Cortex of kidney (tissue), 1 donor: ENCODE data around the gene CCDC88B.

ENCODE experiments used
- DNase-seq: peaks from one replicate; lab custom pipeline; 2025; lab: John Stamatoyannopoulos, UW

Gene CCDC88B, protein sequence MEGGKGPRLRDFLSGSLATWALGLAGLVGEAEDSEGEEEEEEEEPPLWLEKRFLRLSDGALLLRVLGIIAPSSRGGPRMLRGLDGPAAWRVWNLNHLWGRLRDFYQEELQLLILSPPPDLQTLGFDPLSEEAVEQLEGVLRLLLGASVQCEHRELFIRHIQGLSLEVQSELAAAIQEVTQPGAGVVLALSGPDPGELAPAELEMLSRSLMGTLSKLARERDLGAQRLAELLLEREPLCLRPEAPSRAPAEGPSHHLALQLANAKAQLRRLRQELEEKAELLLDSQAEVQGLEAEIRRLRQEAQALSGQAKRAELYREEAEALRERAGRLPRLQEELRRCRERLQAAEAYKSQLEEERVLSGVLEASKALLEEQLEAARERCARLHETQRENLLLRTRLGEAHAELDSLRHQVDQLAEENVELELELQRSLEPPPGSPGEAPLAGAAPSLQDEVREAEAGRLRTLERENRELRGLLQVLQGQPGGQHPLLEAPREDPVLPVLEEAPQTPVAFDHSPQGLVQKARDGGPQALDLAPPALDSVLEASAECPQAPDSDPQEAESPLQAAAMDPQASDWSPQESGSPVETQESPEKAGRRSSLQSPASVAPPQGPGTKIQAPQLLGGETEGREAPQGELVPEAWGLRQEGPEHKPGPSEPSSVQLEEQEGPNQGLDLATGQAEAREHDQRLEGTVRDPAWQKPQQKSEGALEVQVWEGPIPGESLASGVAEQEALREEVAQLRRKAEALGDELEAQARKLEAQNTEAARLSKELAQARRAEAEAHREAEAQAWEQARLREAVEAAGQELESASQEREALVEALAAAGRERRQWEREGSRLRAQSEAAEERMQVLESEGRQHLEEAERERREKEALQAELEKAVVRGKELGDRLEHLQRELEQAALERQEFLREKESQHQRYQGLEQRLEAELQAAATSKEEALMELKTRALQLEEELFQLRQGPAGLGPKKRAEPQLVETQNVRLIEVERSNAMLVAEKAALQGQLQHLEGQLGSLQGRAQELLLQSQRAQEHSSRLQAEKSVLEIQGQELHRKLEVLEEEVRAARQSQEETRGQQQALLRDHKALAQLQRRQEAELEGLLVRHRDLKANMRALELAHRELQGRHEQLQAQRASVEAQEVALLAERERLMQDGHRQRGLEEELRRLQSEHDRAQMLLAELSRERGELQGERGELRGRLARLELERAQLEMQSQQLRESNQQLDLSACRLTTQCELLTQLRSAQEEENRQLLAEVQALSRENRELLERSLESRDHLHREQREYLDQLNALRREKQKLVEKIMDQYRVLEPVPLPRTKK (N-terminal part only)

DNA sequence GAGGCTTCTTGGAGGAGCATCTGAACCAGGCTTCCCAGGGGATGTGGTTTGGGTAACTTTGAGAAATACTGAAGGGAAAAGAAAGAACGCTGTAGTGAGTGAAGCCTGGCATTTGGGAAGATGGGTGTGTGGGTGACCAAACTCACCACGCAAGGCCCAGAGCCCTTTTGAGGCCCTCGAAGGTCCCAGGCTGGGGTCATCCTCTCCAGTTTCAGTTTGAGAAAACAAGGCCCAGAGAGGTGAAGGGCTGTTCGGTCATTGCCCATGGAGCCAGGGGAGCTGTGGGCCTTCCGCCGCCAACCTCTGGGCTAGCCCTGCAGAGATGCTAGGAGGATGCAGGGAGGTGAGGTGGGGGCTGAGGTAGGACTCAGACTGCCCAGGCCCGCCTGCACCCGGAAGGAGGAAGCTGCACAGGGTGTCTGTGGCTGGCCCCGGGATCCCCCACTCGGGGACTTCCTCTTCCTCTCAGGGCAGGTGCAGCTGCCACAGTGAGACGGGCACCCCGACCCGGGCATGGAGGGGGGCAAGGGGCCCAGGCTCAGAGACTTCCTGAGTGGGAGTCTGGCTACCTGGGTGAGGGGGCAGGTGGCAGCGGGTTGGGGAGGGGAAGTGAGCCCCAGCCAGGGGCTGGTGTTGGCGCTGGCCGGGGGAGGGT, at the start of gene CCDC88B:
Gene CCDC88B, plus strand, starts transcription at position 451 of the 655 bp plus-strand sequence. Its CDS starts 63 bp downstream, at position 514.
- DNase-seq = no peak

DNA sequence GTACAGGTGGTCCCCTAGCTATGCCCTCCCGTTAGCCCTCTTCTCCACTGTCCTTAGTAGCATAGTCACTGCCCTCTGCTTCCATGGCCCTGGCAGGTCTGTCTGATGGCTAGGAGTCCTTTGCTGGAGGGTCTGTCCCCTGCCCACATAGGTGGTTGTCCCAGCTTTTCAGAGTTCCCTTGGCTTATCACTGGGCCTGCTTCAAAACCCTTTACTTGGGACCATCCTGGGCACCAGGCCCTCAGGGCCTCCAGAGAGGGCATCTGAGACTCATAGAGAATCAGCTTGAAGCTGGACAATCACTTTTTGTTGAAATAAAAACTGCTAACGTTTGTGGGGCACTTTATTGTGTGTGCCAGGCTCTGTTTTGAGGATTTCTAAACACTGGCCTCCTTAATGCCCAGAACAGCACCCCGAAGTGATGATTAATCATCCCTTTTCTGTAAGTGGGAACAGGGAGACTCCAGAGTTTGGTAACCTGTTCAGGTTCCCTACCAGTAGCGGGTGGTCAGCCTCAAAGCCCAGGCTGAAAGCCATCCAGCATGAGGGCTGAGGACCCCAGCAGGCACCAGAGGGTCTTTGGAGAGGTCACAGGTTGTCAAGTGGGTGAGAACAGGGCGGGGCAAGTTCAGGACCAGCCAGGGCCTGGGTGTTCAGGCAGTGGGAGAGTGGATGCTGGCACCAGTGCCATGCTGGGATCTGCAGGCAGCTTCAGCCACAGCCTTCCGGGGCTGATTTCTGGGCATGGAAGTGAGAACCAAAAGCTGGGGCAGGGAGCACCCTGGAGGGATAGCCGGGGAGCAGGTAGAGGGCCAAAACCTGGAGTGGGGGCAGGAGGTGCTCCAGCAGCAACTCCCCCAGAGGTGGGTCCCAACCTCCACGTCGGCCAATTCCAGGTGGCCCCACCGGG, 49.4 kb upstream of the CCDC88B start:
- DNase-seq = no peak

DNA sequence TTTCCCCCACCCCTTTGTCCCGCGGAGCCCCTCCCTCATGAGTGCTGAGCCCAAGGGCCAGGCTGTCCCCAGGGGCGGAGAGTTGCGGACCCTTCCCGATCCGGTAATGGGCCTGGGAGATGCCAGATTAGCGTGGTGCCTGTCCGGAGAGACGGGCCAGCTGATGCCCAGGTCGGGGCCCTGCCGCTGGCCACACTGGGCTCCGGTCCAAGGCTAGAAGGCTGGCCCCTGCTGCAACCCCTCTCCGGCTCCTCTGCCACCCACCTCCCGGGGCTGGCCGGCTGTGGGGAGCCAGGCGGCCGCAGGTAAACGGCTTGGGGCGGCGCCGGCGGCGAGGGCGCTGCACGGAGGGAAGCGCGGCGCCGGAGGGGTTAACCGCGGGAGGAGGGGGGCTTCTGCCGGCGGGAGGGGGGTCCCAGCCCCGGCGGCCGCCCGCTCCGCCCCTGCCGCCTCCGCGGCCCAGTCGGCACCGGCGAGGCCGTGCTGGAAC, 48.7 kb upstream of the CCDC88B start, which contains the start of gene KCNK4:
Gene KCNK4, plus strand, starts transcription at position 41 of the 490 bp plus-strand sequence. CDS start 1,717 bp downstream, outside the sequence.
- no peak for DNase-seq

DNA sequence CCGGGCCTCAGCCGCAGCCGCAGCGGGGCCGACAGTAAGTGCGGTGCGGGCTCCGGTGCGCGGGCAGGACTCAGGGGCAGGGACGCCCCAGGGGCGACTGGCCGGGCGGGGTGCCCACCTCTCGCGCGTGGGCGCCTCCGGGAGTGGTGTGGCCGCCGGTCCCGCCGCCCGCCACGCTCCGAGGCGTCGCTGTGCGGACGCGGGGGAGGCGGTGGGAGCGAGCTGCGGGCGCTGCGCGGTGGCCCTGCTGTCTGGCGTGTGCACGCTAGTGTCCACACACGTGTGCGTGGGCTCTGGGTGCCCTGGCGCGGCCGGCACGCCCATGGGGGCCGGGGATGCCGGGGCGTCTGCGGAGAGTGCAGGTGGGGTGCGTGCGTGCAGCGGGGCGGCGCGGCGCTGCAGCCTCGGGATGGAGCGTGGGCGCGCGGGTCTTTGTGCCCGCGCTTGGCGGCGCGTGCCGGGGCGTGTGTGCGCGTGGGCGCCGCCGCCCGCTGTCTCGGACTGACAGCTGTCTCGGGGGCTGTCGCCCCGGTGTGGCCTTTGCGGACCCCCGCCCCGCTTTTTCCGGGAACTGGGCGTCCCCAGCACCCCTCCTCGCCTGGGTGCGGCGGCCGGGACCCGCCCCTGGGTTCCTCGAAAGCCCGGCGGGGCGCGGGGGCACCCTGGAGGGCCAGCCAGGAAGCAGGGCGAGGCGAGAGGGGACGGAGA, 48.1 kb upstream of the CCDC88B start:
- no peak for DNase-seq

DNA sequence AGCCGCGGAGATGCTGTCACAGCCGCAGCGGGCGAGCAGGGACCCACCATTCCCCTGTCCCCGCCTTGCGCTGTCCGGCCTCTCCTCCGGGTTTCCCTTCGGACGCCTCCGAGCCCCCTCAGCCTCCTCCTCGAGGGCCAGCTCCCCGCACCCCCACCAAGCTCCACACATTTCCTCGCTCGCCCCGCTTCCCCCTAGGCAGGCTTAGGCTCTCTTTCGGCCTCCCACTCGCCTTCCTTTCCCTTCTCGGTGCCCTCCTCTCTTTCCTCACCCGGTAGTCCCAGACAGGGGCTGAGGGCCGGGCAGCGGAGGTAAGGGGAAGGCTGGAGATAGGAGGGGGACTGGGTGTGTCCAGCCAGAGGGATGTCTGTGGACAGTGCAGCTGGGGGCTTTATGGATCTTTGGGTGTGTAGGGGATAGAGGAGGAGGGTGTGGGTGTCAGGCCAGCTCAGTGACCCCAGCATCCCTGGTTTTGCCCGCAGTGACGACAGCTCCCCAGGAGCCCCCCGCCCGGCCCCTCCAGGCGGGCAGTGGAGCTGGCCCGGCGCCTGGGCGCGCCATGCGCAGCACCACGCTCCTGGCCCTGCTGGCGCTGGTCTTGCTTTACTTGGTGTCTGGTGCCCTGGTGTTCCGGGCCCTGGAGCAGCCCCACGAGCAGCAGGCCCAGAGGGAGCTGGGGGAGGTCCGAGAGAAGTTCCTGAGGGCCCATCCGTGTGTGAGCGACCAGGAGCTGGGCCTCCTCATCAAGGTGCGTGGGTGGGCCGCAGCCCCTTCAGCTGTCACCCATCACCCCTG, 47.3 kb upstream of the CCDC88B start:
- no peak for DNase-seq

DNA sequence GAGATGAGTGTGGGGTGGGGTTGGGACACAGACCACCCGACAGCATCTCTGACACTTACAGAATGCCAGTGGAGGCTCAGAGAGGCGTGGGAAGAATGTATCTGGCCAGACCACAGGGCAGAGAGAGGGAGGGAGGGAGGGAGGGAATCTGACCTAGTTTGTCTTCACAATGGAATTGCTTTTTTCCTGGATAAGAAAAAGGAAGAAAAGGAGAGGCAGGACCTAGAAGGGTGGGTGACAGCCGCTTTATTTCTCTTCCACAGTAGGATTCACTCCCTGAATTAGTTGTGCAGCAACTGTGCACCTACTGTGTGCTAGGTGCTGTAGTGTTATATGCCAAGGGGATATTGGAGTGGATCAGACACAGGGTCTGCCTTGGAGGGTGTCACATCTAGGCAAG, 45.2 kb upstream of the CCDC88B start:
- DNase-seq = no peak

DNA sequence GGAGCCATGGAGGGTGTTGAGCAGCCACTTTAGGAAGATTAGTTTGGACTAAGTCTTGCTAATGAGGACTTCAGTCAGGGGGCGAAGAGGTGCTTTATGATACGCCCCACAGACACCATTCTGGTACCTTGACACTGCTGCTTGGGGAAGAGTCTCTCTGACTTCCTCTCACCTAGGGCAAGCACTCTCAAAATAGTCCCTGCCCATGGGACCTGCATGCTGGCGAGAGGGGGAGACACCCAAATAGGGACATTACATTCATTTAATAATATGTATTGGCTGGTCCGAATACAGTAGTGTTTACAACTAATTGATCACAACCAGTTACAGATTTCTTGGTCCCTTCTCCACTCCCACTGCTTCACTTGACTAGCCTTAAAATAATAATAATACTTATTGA, 44.2 kb upstream of the CCDC88B start:
- no peak for DNase-seq

DNA sequence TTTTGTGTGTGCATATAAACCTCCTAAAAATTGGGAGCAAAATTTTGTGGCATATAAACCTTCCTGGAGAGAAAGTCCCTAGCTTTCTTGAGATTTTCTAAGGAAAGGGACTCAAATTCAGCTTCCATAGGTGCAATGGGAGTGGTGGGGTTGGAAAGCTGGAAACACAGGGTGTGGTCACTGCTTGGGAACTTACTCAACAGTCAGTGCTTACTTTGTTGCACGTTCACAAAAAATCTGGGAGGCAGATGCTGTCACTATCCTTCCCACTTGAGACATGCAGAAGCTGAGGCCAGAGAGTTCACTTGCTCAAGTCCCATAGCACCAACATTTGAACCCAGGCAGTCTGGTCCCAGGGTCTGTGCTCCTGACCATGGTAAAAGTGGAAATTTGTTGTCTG, 43.8 kb upstream of the CCDC88B start:
- DNase-seq = no peak

DNA sequence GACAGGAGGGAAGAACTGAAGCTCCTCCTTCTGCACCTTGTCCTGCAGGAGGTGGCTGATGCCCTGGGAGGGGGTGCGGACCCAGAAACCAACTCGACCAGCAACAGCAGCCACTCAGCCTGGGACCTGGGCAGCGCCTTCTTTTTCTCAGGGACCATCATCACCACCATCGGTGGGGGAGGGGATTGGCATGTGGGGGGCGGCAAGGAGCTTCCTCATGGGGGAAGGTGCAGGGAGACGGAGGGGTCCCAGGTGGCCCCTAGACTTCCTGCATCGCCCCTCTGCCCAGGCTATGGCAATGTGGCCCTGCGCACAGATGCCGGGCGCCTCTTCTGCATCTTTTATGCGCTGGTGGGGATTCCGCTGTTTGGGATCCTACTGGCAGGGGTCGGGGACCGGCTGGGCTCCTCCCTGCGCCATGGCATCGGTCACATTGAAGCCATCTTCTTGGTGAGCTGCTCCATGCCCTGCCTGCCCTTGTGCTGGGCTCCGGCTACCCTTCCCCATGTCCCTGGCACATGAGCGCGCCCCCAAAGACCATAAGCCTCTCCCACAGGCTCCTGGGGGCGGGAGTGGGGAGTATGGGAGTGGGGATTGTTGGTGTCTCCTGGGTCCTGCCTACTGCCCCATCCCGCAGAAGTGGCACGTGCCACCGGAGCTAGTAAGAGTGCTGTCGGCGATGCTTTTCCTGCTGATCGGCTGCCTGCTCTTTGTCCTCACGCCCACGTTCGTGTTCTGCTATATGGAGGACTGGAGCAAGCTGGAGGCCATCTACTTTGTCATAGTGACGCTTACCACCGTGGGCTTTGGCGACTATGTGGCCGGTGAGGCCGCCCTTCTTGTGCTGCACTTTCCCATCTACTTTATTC, 42.9 kb upstream of the CCDC88B start:
- DNase-seq = no peak

DNA sequence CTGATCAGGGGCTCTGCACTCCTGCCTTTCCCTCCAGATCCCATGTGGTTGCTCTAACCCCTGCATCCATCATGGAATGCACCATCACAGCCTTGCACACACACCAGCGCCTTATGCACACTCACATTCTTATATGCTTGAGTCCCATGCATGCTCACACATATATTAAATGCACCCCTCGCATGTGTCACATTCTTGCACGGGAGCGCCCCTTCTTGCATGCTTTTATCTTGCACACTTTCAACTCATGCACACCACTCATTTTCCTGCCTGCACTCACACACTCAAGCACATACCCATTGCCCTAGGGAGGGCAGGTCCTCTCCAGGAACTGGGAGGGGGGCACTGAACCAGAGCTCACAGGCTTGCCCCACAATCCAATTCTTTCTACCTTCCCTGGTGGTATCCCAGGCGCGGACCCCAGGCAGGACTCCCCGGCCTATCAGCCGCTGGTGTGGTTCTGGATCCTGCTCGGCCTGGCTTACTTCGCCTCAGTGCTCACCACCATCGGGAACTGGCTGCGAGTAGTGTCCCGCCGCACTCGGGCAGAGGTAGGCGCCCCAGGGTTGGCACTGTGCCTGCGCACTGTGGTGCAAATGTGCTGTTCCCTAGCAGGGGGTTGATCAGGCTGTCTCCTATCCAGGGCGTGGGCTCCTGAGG, 42.2 kb upstream of the CCDC88B start:
- no peak for DNase-seq

DNA sequence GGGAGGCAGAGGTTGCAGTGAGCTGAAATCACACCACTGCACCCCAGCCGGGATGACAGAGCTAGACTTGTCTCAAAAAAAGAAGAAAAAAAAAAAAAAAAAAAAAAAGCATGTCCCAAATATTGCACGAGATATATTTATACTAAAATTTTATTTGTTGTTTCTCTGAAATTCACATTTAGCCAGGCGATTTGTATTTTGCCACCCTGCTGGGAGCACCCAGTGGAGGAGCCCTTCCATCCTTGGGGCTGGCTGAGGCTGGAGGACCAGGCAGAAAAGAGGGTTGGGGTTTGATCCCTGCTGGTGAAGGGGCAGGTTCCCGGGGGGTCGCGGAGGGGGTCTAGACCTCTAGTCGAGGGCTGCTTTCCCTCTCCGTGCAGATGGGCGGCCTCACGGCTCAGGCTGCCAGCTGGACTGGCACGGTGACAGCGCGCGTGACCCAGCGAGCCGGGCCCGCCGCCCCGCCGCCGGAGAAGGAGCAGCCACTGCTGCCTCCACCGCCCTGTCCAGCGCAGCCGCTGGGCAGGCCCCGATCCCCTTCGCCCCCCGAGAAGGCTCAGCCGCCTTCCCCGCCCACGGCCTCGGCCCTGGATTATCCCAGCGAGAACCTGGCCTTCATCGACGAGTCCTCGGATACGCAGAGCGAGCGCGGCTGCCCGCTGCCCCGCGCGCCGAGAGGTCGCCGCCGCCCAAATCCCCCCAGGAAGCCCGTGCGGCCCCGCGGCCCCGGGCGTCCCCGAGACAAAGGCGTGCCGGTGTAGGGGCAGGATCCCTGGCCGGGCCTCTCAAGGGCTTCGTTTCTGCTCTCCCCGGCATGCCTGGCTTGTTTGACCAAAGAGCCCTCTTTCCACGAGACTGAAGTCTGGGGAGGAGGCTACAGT, 40.8 kb upstream of the CCDC88B start:
- no peak for DNase-seq

DNA sequence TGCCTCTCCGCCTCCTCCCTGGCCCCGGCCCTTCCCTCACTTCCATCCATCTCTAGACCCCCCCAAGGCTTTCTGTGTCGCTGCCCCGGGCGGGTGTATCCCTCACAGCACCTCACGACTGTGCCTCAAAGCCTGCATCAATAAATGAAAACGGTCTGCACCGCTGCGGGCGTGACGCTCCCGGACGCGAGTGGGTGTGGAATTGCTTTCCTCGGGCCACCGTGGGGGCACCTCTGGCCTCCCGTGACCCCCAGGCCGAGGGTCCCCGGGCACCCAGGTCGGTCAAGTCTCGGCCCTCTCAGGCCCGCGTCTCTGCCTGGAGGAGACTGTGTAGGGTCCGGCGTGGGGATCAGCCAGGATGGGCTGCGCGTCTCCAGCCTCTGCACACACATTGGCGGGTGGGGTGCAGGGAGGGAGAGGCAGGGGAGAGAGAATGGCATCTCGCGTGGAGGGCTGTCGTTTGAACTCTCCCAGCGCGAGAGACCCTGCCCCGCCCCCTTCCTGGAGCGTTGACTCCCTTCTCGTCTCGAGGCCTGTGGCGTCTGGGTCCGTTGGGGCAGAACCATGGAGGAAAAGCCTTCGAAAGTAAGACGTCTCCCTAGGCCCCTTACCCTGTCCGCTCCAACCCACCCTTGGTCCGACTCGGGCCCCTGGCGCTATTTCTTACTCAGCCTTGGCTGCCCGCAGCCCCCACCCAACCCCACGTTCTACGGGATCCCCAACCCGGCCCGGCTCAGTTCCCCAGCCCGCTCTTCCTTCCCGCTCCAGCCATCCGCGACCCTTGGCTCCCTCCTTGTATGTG, 40.0 kb upstream of the CCDC88B start, which contains the start of gene CATSPERZ:
Gene CATSPERZ, plus strand, starts transcription at position 512 of the 802 bp plus-strand sequence. Its CDS starts 53 bp downstream, at position 565.
- no peak for DNase-seq

DNA sequence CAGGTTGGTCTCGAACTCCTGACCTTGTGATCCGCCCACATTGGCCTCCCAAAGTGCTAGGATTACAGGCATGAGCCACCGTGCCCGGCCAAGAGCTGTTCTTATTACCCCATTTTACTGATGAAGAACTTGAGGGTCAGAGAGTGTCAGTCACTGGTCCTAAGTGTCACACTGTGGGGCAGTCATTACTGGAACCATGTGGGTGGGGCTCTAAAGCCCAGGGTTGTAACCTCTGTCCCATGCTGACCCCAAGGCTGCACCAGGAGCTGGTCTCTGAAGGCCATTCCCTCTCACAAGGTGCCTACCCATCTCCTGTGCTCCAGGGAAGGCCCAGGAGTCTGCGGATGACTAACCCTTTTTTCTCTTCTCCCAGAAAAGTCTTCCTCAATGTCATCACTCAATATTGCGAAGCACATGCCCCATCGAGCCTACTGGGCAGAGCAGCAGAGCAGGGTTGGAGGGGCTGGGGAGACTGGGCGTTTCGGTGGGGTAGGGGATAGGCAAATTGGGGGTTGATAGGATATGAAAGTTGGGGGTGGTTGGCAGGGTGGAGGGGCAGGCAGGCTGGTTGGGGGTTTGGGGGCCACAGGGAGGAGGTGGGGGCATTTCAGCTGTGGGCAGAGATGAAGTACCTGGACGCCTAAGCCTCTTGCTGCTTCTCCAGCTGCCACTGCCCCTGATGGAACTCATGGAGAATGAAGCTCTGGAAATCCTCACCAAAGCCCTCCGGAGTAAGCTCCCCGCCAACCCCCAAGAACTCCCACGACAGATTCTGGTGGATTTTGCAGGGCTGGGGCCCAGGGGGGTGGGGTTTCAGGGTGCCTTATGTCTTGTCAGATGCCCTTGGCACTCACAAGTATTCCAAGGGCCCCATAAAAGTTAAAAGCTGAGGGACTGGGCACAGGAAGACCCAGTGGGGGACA, 36.6 kb upstream of the CCDC88B start:
- DNase-seq = no peak

DNA sequence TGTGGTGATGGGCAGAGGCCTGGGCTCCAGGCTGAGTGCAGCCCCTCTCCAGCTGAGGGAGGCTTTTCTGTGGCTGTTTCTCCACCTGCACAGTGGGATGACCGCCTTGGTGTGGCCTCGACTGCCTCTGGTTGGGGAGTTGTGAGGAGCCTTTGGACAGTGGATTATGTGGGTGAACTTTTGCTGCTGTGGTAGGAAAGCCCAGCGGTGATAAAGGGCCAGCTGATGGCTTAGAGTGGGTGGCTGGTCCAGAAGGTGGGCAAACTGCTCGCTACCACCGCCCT, 36.0 kb upstream of the CCDC88B start:
- DNase-seq = no peak
